Neural cell (in vitro differentiated cells): ENCODE results near the gene CPNE1. TPM values are rescaled to one million over a fixed set of nuclear protein-coding genes. Genes with fewer than 3 reads are reported as not detected.

Source experiments
- H2AFZ ChIP-seq: fragments of 200-600, 300-800 bp; sonication (generic), shearing (Covaris generic); 2 replicates; pipeline ENCODE4 v1.6.0; 2014; ENCODE audit warnings: low read depth, mild to moderate bottlenecking, antibody characterized with exemption, low read length, moderate library complexity
- H3F3A ChIP-seq: fragments of 200-600 bp; shearing (Covaris generic); 2 replicates; pipeline ENCODE4 v1.6.1; 2016; ENCODE audit warnings: mild to moderate bottlenecking, moderate library complexity, mixed read lengths, antibody characterized with exemption, low read length; ENCODE audit not compliant: insufficient read depth, poor library complexity, severe bottlenecking
- H3K27ac ChIP-seq: fragments of 200-600, 300-800 bp; sonication (generic), shearing (Covaris generic); 2 replicates; pipeline ENCODE4 v1.5.1; 2014; ENCODE audit warnings: mild to moderate bottlenecking, low read length, moderate library complexity
- H3K27me3 ChIP-seq: fragments of 300-800, 200-600 bp; sonication (generic), shearing (Covaris generic); 2 replicates; pipeline ENCODE4 v1.6.0; 2014; ENCODE audit warnings: mild to moderate bottlenecking, low read depth, low read length, moderate library complexity; ENCODE audit not compliant: insufficient read depth
- H3K36me3 ChIP-seq: fragments of 300-800, 200-600 bp; sonication (generic), shearing (Covaris generic); 2 replicates; pipeline ENCODE4 v1.5.1; 2014; ENCODE audit warnings: mild to moderate bottlenecking, antibody characterized with exemption, low read length, moderate library complexity; ENCODE audit not compliant: insufficient read depth
- H3K4me2 ChIP-seq: fragments of 300-800, 200-600 bp; sonication (generic), shearing (Covaris generic); 2 replicates; pipeline ENCODE4 v1.6.0; 2014; ENCODE audit warnings: mild to moderate bottlenecking, low read length
- H3K4me3 ChIP-seq: fragments of 300-800, 200-600 bp; sonication (generic), shearing (Covaris generic); 2 replicates; pipeline ENCODE4 v1.5.1; 2014; ENCODE audit warnings: mild to moderate bottlenecking, low read length, moderate library complexity
- H3K79me2 ChIP-seq: fragments of 200-600 bp; shearing (Covaris generic); replicated peaks from 2 replicates; pipeline ENCODE4 v1.6.0; 2014; ENCODE audit warnings: mild to moderate bottlenecking, low read length, moderate library complexity; ENCODE audit not compliant: insufficient read depth
- H3K9ac ChIP-seq: fragments of 300-800, 200-600 bp; sonication (generic), shearing (Covaris generic); 2 replicates; pipeline ENCODE4 v1.6.1; 2016; ENCODE audit warnings: mild to moderate bottlenecking, low read length, mixed read lengths
- H3K9me2 ChIP-seq: fragments of 200-600 bp; shearing (Covaris generic); 2 replicates; pipeline ENCODE4 v1.6.1; 2016; ENCODE audit warnings: mild to moderate bottlenecking, low read length, mixed read lengths; ENCODE audit not compliant: insufficient read depth
- H3K9me3 ChIP-seq: fragments of 200-600, 300-800 bp; sonication (generic), shearing (Covaris generic); 2 replicates; pipeline ENCODE4 v1.6.1; 2016; ENCODE audit warnings: mild to moderate bottlenecking, mixed run types, low read length, moderate library complexity, mixed read lengths
- H4K20me1 ChIP-seq: fragments of 200-600 bp; shearing (Covaris generic); 2 replicates; pipeline ENCODE4 v1.6.1; 2016; ENCODE audit warnings: mild to moderate bottlenecking, mixed run types; ENCODE audit not compliant: insufficient read depth
- CTCF ChIP-seq: fragments of 450-650 bp; IDR thresholded peaks from 2 replicates; pipeline ENCODE4 v1.5.1; 2014; ENCODE audit warnings: antibody characterized with exemption, mild to moderate bottlenecking, moderate library complexity; ENCODE audit not compliant: poor library complexity, severe bottlenecking
- EZH2 ChIP-seq: fragments of 200-600, 300-800 bp; shearing (Covaris generic), sonication (generic); IDR thresholded peaks from 2 replicates; pipeline ENCODE4 v1.6.1; 2014; ENCODE audit warnings: antibody characterized with exemption, low read length, borderline replicate concordance, mild to moderate bottlenecking; ENCODE audit not compliant: insufficient read depth, poor library complexity, severe bottlenecking
- MXI1 ChIP-seq: fragments of 450-650 bp; conservative IDR thresholded peaks from 2 replicates; pipeline ENCODE4 v1.6.1; 2014; ENCODE audit warnings: antibody characterized with exemption, mild to moderate bottlenecking; ENCODE audit not compliant: poor library complexity, severe bottlenecking
- POLR2AphosphoS5 ChIP-seq: IDR thresholded peaks from 2 replicates; pipeline ENCODE4 v1.6.1; 2012
- RAD21 ChIP-seq: fragments of 450-650 bp; conservative IDR thresholded peaks from 2 replicates; pipeline ENCODE4 v1.6.1; 2014; ENCODE audit warnings: antibody characterized with exemption, mild to moderate bottlenecking, moderate library complexity
- SMC3 ChIP-seq: fragments of 450-650 bp; conservative IDR thresholded peaks from 2 replicates; pipeline ENCODE4 v1.6.1; 2014; ENCODE audit warnings: antibody characterized with exemption, mild to moderate bottlenecking, moderate library complexity; ENCODE audit not compliant: poor library complexity
- TAF1 ChIP-seq: IDR thresholded peaks from 2 replicates; pipeline ENCODE4 v1.6.1; 2012; ENCODE audit warnings: low read depth
- polyA plus RNA-seq: library from polyadenylated mRNA; depleted of rRNA; stranded (reverse); fragments of >200 nt; gene quantifications from 2 replicates; pipeline ENCODE4 v1.2.3, GENCODE V29; 2014
- TF ChIP-seq, protein P1 (sequence below): IDR thresholded peaks from 2 replicates; pipeline ENCODE4 v1.6.1; 2012; ENCODE audit warnings: borderline replicate concordance

Gene CPNE1
- polyA plus RNA-seq, 1 donor from 2014 or later, result 148 TPM

DNA sequence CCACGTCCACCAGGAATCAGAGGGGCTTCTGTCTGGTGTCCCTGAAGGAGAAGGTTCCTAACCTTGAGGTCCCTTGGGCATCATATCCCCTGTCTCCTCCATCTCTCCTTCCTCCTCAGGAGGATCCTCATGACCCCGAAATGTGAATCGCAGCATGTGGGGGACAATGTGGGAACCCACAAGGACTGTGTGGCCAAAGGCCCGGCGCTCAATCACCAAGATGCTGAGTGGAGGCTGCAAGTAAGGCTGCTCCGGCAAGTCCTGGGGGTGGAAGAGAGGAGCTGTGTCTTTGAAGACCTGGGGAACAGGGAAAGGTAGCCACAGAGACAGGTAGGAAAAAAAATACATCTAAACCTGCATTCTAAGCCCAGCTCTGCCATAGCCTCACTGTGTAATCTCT, 85.5 kb downstream of the CPNE1 start:
- TF ChIP-seq, protein P1, sequence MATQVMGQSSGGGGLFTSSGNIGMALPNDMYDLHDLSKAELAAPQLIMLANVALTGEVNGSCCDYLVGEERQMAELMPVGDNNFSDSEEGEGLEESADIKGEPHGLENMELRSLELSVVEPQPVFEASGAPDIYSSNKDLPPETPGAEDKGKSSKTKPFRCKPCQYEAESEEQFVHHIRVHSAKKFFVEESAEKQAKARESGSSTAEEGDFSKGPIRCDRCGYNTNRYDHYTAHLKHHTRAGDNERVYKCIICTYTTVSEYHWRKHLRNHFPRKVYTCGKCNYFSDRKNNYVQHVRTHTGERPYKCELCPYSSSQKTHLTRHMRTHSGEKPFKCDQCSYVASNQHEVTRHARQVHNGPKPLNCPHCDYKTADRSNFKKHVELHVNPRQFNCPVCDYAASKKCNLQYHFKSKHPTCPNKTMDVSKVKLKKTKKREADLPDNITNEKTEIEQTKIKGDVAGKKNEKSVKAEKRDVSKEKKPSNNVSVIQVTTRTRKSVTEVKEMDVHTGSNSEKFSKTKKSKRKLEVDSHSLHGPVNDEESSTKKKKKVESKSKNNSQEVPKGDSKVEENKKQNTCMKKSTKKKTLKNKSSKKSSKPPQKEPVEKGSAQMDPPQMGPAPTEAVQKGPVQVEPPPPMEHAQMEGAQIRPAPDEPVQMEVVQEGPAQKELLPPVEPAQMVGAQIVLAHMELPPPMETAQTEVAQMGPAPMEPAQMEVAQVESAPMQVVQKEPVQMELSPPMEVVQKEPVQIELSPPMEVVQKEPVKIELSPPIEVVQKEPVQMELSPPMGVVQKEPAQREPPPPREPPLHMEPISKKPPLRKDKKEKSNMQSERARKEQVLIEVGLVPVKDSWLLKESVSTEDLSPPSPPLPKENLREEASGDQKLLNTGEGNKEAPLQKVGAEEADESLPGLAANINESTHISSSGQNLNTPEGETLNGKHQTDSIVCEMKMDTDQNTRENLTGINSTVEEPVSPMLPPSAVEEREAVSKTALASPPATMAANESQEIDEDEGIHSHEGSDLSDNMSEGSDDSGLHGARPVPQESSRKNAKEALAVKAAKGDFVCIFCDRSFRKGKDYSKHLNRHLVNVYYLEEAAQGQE, result no peak
- TF ChIP-seq MXI1, result no peak
- TF ChIP-seq RAD21, result no peak
- no peak for TF ChIP-seq CTCF
- Histone ChIP-seq H3K36me3 (no peaks in the 10 kb centered on the region), H3F3A (no peaks in the 10 kb centered on the region), H3K9me2 (no peaks in the 10 kb centered on the region), H2AFZ (no peak overlapping the region), H3K4me2 (no peak overlapping the region), H3K9ac (no peak overlapping the region), H3K27ac (no peak overlapping the region), H3K9me3 (no peaks in the 10 kb centered on the region), H3K4me3 (no peak overlapping the region), H3K27me3 (no peaks in the 10 kb centered on the region), H3K79me2 (no peaks in the 10 kb centered on the region), H4K20me1 (no peaks in the 10 kb centered on the region)

- H3K9me2 ChIP-seq, result no peaks in the 10 kb centered on the region
- no peaks in the 10 kb centered on the region for H3K79me2 ChIP-seq
- H3K27ac ChIP-seq, result no peak overlapping the region
- H3K36me3 ChIP-seq, result no peaks in the 10 kb centered on the region
- no peak overlapping the region for H3K4me3 ChIP-seq
- no peaks in the 10 kb centered on the region for H3K27me3 ChIP-seq
- no peaks in the 10 kb centered on the region for H3F3A ChIP-seq
- TF ChIP-seq CTCF (no peak), EZH2 (no peak), TAF1 (no peak), MXI1 (no peak), SMC3 (no peak), POLR2AphosphoS5 (no peak)
- TF ChIP-seq, protein P1, result no peak
- H3K4me2 ChIP-seq, result no peak overlapping the region
- H2AFZ ChIP-seq, result no peak overlapping the region
- H4K20me1 ChIP-seq, result no peaks in the 10 kb centered on the region
- no peak overlapping the region for H3K9ac ChIP-seq
- H3K9me3 ChIP-seq, result no peaks in the 10 kb centered on the region
Measured at GRCh38 chr20:35578469-35578868, 86.2 kb downstream of the CPNE1 start.
